Stimulated activated CD4-positive, alpha-beta T cell treated with anti-CD3 and anti-CD28 coated beads, Interleukin-15, amount 100 ng/mL, for 24 hours (primary cell): ENCODE results near the gene FYB1.
"Not testable (repeated sequence)": the region's sequence is repeated elsewhere in the genome, so short reads cannot be mapped to it uniquely, and the experiment has no call there.

Source experiments
- DNase-seq: peaks from one replicate; pipeline ENCODE4 v3.0.0-alpha.2; 2020

Gene FYB1

GRCh38 chr5:39219437-39219836, at the start of gene FYB1:
Gene FYB1 (minus strand): TSS chr5:39219563. CDS start chr5:39202960, 16,603 bp downstream.
- no peak for DNase-seq

GRCh38 chr5:39267186-39267585, 47.8 kb upstream of the FYB1 start:
- DNase-seq: no peak

- no peak for DNase-seq
Observed at GRCh38 chr5:39266442-39266841, 47.1 kb upstream of the FYB1 start.

GRCh38 chr5:39264528-39264927, 45.2 kb upstream of the FYB1 start:
- no peak for DNase-seq

- DNase-seq: no peak
Observed at GRCh38 chr5:39262981-39263380, 43.6 kb upstream of the FYB1 start.

- no peak for DNase-seq
Observed at GRCh38 chr5:39260095-39260494, 40.7 kb upstream of the FYB1 start.

GRCh38 chr5:39257554-39257953, 38.2 kb upstream of the FYB1 start:
- no peak for DNase-seq

GRCh38 chr5:39256477-39257235, 37.3 kb upstream of the FYB1 start:
- DNase-seq: no peak

- DNase-seq: no peak
Observed at GRCh38 chr5:39255406-39255805, 36.0 kb upstream of the FYB1 start.

GRCh38 chr5:39254671-39255070, 35.3 kb upstream of the FYB1 start:
- no peak for DNase-seq

- DNase-seq: no peak
Observed at GRCh38 chr5:39253196-39253595, 33.8 kb upstream of the FYB1 start.

- no peak for DNase-seq
Observed at GRCh38 chr5:39249564-39250274, 30.4 kb upstream of the FYB1 start.

GRCh38 chr5:39249069-39249468, 29.7 kb upstream of the FYB1 start:
- DNase-seq: no peak

GRCh38 chr5:39240750-39241149, 21.4 kb upstream of the FYB1 start:
- no peak for DNase-seq

- no peak for DNase-seq
Observed at GRCh38 chr5:39238366-39239105, 19.2 kb upstream of the FYB1 start.

- DNase-seq: no peak
Observed at GRCh38 chr5:39236718-39237117, 17.4 kb upstream of the FYB1 start.

- DNase-seq: no peak
Observed at GRCh38 chr5:39235648-39236047, 16.3 kb upstream of the FYB1 start.

- not testable (repeated sequence) for DNase-seq
Observed at GRCh38 chr5:39234494-39234893, 15.1 kb upstream of the FYB1 start.

GRCh38 chr5:39233783-39234182, 14.4 kb upstream of the FYB1 start:
- DNase-seq: no peak

- DNase-seq: peak; percentile 65
Observed at GRCh38 chr5:39231705-39232525, 12.6 kb upstream of the FYB1 start.

GRCh38 chr5:39228596-39228995, 9.2 kb upstream of the FYB1 start:
- DNase-seq: no peak

GRCh38 chr5:39226558-39226957, 7.2 kb upstream of the FYB1 start:
- DNase-seq: no peak

GRCh38 chr5:39226100-39226451, 6.7 kb upstream of the FYB1 start:
- no peak for DNase-seq
